ENCODE measurements around the gene PCSK5.

PCSK5 gene

GRCh38 chr9:75974016-75974766, 83.7 kb downstream of the PCSK5 start:
- no peak for DNase-seq

GRCh38 chr9:75975071-75975470, 84.6 kb downstream of the PCSK5 start:
- DNase-seq: no peak

GRCh38 chr9:75976549-75976948, 86.1 kb downstream of the PCSK5 start:
- no peak for DNase-seq

GRCh38 chr9:75979362-75979761, 88.9 kb downstream of the PCSK5 start:
- DNase-seq: no peak

GRCh38 chr9:75983319-75984045, 93.0 kb downstream of the PCSK5 start:
- DNase-seq: no peak

- DNase-seq: no peak
Measured at GRCh38 chr9:75985515-75985914, 95.0 kb downstream of the PCSK5 start.

GRCh38 chr9:75988663-75989062, 98.2 kb downstream of the PCSK5 start:
- no peak for DNase-seq

- no peak for DNase-seq
Measured at GRCh38 chr9:75990156-75990555, 99.7 kb downstream of the PCSK5 start.

- DNase-seq: no peak
Measured at GRCh38 chr9:75990576-75991304, 100.3 kb downstream of the PCSK5 start.

- DNase-seq: no peak
Measured at GRCh38 chr9:75992482-75993206, 102.2 kb downstream of the PCSK5 start.

GRCh38 chr9:75993434-75993833, 103.0 kb downstream of the PCSK5 start:
- no peak for DNase-seq

- no peak for DNase-seq
Measured at GRCh38 chr9:75995066-75995465, 104.6 kb downstream of the PCSK5 start.

GRCh38 chr9:75996726-75997125, 106.3 kb downstream of the PCSK5 start:
- no peak for DNase-seq

- DNase-seq: no peak
Measured at GRCh38 chr9:75997206-75997605, 106.7 kb downstream of the PCSK5 start.

- no peak for DNase-seq
Measured at GRCh38 chr9:75998096-75998780, 107.8 kb downstream of the PCSK5 start.

GRCh38 chr9:76001459-76001858, 111.0 kb downstream of the PCSK5 start:
- no peak for DNase-seq

- DNase-seq: no peak
Measured at GRCh38 chr9:76003041-76003440, 112.6 kb downstream of the PCSK5 start.

GRCh38 chr9:76004526-76004925, 114.1 kb downstream of the PCSK5 start:
- DNase-seq: no peak

- DNase-seq: no peak
Measured at GRCh38 chr9:76007935-76008334, 117.5 kb downstream of the PCSK5 start.

- DNase-seq: no peak
Measured at GRCh38 chr9:76013809-76014208, 123.3 kb downstream of the PCSK5 start.

GRCh38 chr9:76018235-76018634, 127.8 kb downstream of the PCSK5 start:
- no peak for DNase-seq

GRCh38 chr9:76018761-76019160, 128.3 kb downstream of the PCSK5 start:
- DNase-seq: no peak

- DNase-seq: no peak
Measured at GRCh38 chr9:76020652-76021051, 130.2 kb downstream of the PCSK5 start.
